SH-SY5Y (cell line): ENCODE measurements around the gene PARD3.

ENCODE experiments used
- GATA2 ChIP-seq: IDR thresholded peaks from 2 replicates; pipeline ENCODE4 v1.6.1; 2011; ENCODE audit warnings: mild to moderate bottlenecking, low read depth, low read length
- GATA3 ChIP-seq: IDR thresholded peaks from 2 replicates; pipeline ENCODE4 v1.6.1; 2011; ENCODE audit warnings: low read depth, mild to moderate bottlenecking, low read length, moderate library complexity

DNA sequence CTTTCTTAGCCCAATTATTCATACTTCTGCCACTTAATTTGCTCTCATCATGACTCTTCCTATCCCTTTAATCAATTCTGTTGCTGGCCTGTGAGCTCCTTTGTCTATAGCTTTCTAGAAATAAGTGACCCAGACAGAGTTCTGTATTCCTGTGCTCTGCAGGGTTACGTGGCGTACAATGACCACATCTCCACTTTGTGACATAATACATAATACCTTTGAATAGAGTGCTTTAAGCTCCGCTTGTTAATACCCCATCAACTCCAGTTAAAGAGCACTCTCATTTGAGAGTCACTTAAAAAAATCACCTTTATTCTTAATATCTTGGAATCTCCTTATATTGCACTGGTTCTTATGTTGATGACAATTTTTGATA is 619.0 kb downstream of the PARD3 start:
- TF ChIP-seq GATA2 = no peak
- TF ChIP-seq GATA3 = no peak
